GM12864 (cell line): ENCODE data around the gene TP53I13.
"Not testable (repeated sequence)": the region's sequence is repeated elsewhere in the genome, so short reads cannot be mapped to it uniquely, and the experiment has no call there.

Experiments used
- DNase-seq: peaks from one replicate; pipeline ENCODE4 v3.0.0-alpha.2; 2011; ENCODE audit warnings: low read depth
- H3K4me3 ChIP-seq: 2 replicates; pipeline ENCODE4 v1.5.1; 2011; ENCODE audit warnings: mild to moderate bottlenecking, low read depth, low read length, control low read depth
- TF ChIP-seq, protein P1 (sequence below): IDR thresholded peaks from 2 replicates; pipeline ENCODE4 v1.5.1; 2011; ENCODE audit warnings: low read depth, mild to moderate bottlenecking, moderate library complexity, low read length, control low read depth, inconsistent platforms; ENCODE audit errors: missing control alignments

The TP53I13 gene

DNA sequence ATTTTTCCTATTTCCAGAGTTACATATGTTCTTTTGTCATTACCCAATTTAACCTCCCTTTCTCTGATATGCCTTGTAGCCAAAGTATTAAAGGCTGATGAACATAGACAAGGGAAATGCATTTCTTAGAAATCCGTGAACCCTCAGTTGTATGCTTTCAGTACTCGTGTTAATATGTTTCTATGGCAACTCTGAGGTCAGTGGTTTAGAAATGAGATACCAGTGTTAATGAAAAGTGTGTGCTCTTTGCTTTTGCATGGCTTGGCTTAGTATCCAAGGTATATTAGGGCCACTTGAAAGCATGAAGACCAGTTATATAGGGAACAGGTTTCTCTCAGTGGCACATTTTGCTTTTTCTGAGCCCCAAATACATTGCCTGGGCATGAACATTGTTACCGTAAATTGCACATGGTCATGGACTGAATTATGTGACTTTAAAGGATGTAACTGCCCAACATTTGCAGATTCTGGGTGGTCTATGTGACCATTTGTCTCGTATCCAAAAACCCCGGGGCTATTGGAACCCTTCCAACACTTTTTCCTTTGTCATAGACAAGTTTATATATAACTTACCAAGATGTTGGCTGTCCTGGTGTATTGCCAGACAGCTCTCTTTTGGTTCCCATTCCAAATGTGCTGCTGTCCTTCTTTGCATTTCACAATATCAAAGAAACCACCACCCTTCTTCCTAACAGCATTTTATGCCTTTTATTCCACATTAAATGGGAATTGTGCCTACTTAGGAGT, 19.2 kb upstream of the TP53I13 start:
- DNase-seq = no peak
- TF ChIP-seq, protein P1, sequence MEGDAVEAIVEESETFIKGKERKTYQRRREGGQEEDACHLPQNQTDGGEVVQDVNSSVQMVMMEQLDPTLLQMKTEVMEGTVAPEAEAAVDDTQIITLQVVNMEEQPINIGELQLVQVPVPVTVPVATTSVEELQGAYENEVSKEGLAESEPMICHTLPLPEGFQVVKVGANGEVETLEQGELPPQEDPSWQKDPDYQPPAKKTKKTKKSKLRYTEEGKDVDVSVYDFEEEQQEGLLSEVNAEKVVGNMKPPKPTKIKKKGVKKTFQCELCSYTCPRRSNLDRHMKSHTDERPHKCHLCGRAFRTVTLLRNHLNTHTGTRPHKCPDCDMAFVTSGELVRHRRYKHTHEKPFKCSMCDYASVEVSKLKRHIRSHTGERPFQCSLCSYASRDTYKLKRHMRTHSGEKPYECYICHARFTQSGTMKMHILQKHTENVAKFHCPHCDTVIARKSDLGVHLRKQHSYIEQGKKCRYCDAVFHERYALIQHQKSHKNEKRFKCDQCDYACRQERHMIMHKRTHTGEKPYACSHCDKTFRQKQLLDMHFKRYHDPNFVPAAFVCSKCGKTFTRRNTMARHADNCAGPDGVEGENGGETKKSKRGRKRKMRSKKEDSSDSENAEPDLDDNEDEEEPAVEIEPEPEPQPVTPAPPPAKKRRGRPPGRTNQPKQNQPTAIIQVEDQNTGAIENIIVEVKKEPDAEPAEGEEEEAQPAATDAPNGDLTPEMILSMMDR = no peak
- no peak overlapping the region for H3K4me3 ChIP-seq

DNA sequence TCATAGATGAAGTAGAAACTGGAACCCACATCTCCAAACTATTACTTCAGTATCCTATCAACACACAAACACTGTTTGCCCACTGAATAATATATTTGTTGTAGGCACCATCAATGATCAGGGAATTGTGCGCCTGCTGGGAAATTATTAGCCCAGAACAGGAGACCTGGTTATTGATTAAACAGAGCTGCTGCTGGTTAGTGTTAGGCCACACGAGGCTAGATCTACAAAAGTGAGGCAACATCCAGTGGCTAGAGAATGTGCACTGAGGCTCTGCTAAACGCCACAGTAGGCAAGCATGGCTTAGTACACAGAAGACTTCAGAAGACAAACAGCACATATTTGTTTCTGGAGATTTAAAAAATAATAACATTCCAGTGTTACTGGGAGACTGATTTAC, 12.7 kb upstream of the TP53I13 start:
- DNase-seq = no peak
- no peak overlapping the region for H3K4me3 ChIP-seq
- TF ChIP-seq, protein P1 = no peak

DNA sequence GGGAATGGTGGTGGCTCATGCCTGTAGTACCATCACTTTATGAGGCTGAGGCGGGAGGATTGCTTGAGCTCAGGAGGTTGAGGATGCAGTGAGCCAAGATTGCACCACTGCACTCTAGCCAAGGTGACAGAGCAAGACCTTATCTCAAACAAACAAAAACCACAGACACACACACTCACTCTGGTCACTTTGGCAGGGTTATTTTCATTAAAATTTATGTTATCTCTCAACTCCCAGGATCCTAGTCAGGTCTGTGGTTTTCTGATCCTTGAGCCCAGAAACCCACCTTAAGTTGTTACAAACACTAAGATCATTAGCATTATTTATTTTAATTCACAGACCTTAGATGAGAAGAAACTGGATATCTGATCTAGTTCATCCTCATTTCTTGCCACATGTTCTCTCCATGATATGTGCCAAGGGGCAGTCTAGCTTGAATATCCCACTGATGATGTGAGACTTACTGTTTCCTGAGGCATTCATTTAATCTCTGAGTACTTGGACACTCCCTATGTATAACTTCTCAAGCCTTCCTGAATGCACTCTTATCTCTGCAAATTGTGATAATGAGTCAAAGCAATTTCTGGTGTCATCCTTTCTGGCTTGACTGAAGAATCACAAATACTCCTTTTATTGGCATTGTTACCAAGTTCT, 11.3 kb upstream of the TP53I13 start:
- DNase-seq = no peak
- no peak overlapping the region for H3K4me3 ChIP-seq
- TF ChIP-seq, protein P1 = no peak

DNA sequence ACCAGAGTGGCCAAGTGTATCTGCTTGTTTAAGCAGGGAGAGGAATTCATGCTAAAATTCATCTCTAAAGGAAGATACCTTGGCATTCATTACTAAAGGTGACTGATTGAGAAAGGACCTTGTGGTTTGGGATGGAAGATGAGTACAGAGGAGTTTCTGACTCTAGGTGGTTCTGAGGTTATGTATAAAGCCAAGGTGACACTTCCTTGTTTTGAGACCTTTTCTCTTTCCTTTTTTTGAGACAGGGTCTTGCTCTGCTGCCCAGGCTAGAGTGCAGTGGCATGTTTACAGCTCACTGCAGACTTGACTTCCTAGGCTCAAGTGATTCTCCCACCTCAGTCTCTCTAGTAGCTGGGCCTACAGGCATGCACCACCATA, 10.8 kb upstream of the TP53I13 start:
- TF ChIP-seq, protein P1 = no peak
- H3K4me3 ChIP-seq = no peak overlapping the region
- no peak for DNase-seq

DNA sequence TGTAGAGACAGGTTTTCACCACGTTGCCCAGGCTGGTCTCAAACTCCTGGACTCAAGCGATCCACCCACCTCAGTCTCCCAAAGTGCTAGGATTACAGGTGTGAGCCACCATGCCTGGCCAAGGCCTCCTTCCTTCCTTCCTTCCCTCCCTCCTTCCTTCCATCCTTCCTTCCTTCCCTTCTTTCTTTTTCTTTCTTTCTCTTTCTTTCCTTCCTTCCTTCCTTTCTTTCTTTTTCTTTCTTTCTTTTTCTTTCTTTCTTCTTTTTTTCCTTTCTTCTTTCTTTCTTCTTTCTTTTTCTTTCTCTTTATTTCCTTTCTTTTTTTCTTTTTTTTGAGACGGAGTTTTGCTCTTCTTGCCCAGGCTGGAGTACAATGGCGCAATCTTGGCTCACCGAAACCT, 10.4 kb upstream of the TP53I13 start:
- DNase-seq, H3K4me3 ChIP-seq: not testable (repeated sequence)

DNA sequence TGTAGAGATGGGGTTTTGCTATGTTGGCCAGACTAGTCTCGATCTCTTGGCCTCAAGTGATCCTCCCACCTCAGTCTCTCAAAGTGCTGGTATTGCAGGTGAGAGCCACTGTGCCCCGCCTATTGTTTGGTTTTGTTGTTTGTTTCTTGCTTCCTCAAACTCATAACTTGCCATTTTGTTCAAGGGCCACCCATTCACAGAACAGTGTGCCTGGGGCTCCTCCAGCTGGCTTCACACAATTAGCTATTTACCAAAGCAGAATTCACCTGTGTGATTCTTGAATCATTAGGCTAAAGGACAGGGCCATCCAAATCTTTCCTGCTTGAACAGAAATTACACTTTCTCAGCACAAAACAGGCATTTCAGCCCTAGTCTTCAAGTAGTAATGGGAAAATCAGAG, 8.9 kb upstream of the TP53I13 start:
- TF ChIP-seq, protein P1 = no peak
- H3K4me3 ChIP-seq = no peak overlapping the region
- no peak for DNase-seq

DNA sequence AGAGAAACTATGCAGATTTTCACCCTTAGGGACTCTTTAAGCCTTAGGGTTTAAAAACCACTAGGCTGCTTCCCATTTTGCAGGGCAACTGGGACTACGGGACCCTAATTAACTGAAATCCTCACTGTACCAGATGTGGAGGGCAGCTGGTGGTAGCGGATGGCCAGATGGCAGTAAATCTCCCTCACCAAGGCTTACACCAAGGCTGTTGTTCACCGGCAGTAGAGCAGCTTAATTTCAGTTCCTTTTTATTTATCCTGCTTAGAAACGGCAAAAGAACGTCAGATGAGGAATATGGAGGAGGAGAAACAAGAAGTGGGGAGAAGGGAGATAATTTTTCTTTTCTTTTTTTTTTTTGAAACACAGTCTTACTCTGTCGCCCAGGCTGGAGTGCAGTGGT, 8.2 kb upstream of the TP53I13 start:
- TF ChIP-seq, protein P1 = no peak
- H3K4me3 ChIP-seq = no peak overlapping the region
- DNase-seq = no peak
